GM20000 (cell line): ENCODE data around the gene ZNF219.

ENCODE experiments used
- DNase-seq: peaks from one replicate; pipeline ENCODE4 v3.0.0; 2012; ENCODE audit warnings: low spot score
- TF ChIP-seq, protein P1 (sequence below): IDR thresholded peaks from 2 replicates; pipeline ENCODE4 v1.5.1; 2012; ENCODE audit warnings: mild to moderate bottlenecking, control low read depth; ENCODE audit errors: extremely low read depth, missing control alignments

The ZNF219 gene

DNA sequence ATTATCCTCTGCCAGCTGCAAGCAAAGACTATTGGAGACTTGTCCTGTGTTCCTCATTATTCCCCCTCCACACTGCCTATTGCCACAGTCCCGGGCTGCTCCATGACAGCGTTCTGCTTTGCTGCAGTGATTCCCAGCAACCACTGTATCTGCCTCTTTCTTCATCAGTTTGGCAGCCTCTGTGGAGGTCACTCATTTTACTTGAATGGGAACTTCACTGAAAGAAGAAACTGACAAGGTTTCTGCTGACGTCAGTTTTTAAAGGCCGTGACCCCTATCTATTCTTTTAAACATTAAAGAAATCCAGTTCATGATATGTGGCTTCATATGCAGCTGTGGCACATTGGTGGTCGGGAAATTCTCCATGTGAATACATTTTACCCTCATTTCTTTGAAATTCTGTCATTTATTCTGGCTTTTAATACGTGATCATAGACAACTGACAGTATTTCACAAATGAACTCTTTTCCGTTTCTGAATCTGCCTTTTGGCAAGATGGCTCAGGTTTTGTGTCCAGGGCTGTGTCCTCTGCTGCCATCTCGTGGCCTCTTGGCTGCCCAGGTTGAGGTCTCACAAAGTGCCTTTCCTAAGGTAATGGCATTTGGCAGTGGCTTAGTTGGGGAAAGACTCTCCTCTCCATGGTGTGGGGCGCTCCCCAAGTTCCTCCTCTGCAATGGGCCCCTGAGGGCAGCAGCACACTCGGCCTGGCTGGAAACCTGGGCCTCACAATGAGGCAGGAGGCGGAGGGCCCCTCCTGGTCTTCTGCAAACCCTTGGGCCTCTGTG is 8.2 kb upstream of the ZNF219 start:
- TF ChIP-seq, protein P1, sequence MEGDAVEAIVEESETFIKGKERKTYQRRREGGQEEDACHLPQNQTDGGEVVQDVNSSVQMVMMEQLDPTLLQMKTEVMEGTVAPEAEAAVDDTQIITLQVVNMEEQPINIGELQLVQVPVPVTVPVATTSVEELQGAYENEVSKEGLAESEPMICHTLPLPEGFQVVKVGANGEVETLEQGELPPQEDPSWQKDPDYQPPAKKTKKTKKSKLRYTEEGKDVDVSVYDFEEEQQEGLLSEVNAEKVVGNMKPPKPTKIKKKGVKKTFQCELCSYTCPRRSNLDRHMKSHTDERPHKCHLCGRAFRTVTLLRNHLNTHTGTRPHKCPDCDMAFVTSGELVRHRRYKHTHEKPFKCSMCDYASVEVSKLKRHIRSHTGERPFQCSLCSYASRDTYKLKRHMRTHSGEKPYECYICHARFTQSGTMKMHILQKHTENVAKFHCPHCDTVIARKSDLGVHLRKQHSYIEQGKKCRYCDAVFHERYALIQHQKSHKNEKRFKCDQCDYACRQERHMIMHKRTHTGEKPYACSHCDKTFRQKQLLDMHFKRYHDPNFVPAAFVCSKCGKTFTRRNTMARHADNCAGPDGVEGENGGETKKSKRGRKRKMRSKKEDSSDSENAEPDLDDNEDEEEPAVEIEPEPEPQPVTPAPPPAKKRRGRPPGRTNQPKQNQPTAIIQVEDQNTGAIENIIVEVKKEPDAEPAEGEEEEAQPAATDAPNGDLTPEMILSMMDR = peak; percentile 84
- peak; percentile 69 for DNase-seq

GRCh38 chr14:21106176-21106497 is 7.7 kb upstream of the ZNF219 start:
- no peak for DNase-seq
- TF ChIP-seq, protein P1 = no peak

DNA sequence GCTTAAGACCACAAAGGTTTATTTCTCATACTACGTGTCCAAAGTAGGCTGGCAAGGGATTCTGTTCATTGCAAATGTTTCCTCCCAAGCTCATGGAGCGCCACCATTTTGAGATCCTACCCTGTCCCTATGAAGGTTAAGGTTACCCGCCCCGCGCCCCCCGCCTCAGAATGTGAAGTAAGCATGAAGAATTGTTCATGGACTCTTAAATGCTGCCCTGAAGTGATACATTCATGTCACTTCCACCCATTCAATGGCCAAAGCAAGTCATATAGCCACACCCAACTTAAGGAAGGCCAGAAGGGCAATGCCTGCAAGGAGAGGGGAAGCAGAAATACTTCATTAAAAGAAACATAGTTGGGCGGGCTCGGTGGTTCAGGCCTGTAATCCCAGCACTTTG is 6.6 kb upstream of the ZNF219 start:
- DNase-seq = no peak
- TF ChIP-seq, protein P1 = no peak

GRCh38 chr14:21104448-21105060 is 6.1 kb upstream of the ZNF219 start:
- TF ChIP-seq, protein P1 = peak; percentile 85

GRCh38 chr14:21103710-21104447 is 5.4 kb upstream of the ZNF219 start:
- TF ChIP-seq, protein P1 = peak; percentile 75
- DNase-seq = peak; percentile 96

More at GRCh38 chr14:21104448-21105060, 6.1 kb upstream of the ZNF219 start:
- peak; percentile 65 for DNase-seq

DNA sequence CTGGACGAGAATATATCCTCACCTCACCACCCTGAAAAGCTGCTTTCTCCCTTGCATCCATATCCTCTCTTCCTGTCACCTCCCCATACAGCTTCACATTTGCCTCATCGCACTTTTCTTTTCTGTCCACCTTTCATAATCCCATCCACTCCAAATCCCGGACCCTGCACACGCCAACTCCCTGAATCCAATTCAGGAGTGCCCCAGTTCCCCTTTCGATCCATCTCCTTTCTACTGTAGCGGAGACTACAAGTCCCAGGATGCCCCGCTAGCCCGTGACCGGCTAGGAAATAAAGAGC is 4.9 kb upstream of the ZNF219 start:
- TF ChIP-seq, protein P1 = no peak
- no peak for DNase-seq

DNA sequence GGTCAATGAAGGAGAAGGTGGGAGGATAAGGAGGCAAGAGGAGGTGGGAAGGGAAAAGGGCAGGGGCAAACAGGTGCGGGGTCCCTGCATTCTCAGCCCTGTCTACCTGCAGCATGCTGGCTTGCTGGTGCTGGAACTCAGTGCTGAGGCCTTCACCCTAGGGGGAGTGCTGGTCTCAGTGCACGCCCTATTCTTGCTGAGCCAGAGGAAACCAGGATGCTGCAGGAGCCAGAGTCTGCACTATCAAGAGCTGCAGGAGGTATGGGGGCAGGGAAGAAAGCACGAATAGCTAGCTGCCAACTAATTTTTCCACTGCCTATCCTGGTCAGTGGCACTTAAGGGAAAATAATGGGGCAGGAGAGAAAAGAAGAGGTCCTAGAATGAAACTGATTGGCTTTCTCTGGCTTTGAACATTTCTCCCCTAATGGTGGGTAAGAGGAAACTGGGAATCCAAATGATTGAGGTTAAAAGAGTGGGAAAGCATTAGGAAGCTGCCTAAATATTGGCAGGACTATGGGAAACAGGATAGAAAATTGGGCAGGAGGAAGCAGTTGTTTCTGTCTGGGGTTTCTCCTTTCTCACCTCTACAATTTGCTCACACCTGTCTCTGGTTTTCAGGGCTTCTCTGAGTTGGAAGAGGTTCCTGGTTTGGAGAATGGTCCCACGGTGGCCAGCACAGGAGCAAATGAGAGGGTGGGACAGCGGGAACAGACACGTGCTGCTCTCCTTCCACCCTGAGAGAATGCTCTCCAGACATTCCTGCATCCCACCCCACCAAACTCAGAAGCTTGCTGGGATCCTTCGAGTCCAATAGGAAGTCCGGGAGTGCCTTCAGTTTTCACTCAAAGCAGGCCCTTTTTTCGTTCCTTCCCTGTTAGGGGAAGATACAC is 4.3 kb upstream of the ZNF219 start:
- TF ChIP-seq, protein P1 = no peak
- peak; percentile 28 for DNase-seq
